Measurements from ENCODE around the gene P2RY4. TPM values are rescaled to one million over a fixed set of nuclear protein-coding genes. Genes with fewer than 3 reads are reported as not detected.
"Not testable (repeated sequence)": the region's sequence is repeated elsewhere in the genome, so short reads cannot be mapped to it uniquely, and the experiment has no call there.

P2RY4 gene
- total RNA-seq: 0.74 TPM
- polyA plus RNA-seq: 0.06 TPM

DNA sequence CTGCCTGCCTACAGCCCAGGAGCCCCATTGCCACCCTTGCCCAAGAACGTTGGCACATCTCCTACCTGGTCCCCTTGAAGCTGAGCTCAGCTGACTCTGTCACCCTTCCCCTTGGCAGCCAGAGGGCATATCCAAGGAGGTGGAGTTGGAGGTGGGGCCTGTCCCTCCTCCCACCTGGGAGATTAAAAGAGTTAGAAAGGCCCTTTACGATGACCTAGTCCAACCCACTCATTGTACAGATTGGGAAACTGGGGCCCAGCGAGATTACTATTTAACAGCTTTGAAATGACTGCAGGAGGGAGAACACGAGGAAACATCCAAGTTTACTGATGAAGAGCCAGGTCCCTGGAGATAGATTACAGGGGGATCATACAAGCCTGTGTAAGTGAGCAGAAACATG lies at the start of gene P2RY4:
Gene P2RY4, minus strand, starts transcription at position 101 of the 400 bp plus-strand sequence. CDS start 580 bp downstream, outside the sequence.
- DNase-seq (ENCODE audit: extremely low spot score): no peak
- no peaks in the 10 kb centered on the region for H3K4me1 ChIP-seq (ENCODE audit: insufficient read depth)
- whole genome bisulfite sequencing: 68% methylated on average over 4 of the region's 4 CpGs
- H3K4me3 ChIP-seq (ENCODE audit: low read depth, low read length): no peak within 1 kb of the TSS
- H3K27ac ChIP-seq (ENCODE audit: low read depth): no peak within 1 kb of the TSS
- peaks cover 2% of the 10 kb centered on the region for H3K36me3 ChIP-seq (ENCODE audit: insufficient read depth)

GRCh38 chrX:70301716-70302115 lies 41.7 kb upstream of the P2RY4 start:
- H3K36me3 ChIP-seq (ENCODE audit: insufficient read depth): no peaks in the 10 kb centered on the region
- H3K4me3 ChIP-seq (ENCODE audit: low read depth, low read length): no peak overlapping the region
- no peak overlapping the region for H3K27ac ChIP-seq (ENCODE audit: low read depth)
- no peak for DNase-seq (ENCODE audit: extremely low spot score)
- H3K4me1 ChIP-seq (ENCODE audit: insufficient read depth): no peaks in the 10 kb centered on the region
- WGBS: 45% methylated on average over 3 of the region's 3 CpGs

GRCh38 chrX:70293621-70294020 lies 33.6 kb upstream of the P2RY4 start:
- H3K36me3 ChIP-seq (ENCODE audit: insufficient read depth): no peaks in the 10 kb centered on the region
- no peak for DNase-seq (ENCODE audit: extremely low spot score)
- no peak overlapping the region for H3K27ac ChIP-seq (ENCODE audit: low read depth)
- WGBS: 95% methylated on average over 5 of the region's 5 CpGs
- no peaks in the 10 kb centered on the region for H3K4me1 ChIP-seq (ENCODE audit: insufficient read depth)
- no peak overlapping the region for H3K4me3 ChIP-seq (ENCODE audit: low read depth, low read length)

- Histone ChIP-seq H3K27ac (ENCODE audit: low read depth) (no peak overlapping the region), H3K4me3 (ENCODE audit: low read depth, low read length) (no peak overlapping the region), H3K4me1 (ENCODE audit: insufficient read depth) (no peaks in the 10 kb centered on the region), H3K36me3 (ENCODE audit: insufficient read depth) (no peaks in the 10 kb centered on the region)
- WGBS: 0% methylated on average over 1 of the region's 1 CpG
- no peak for DNase-seq (ENCODE audit: extremely low spot score)
Measured at GRCh38 chrX:70292788-70293187, 32.8 kb upstream of the P2RY4 start.

DNA sequence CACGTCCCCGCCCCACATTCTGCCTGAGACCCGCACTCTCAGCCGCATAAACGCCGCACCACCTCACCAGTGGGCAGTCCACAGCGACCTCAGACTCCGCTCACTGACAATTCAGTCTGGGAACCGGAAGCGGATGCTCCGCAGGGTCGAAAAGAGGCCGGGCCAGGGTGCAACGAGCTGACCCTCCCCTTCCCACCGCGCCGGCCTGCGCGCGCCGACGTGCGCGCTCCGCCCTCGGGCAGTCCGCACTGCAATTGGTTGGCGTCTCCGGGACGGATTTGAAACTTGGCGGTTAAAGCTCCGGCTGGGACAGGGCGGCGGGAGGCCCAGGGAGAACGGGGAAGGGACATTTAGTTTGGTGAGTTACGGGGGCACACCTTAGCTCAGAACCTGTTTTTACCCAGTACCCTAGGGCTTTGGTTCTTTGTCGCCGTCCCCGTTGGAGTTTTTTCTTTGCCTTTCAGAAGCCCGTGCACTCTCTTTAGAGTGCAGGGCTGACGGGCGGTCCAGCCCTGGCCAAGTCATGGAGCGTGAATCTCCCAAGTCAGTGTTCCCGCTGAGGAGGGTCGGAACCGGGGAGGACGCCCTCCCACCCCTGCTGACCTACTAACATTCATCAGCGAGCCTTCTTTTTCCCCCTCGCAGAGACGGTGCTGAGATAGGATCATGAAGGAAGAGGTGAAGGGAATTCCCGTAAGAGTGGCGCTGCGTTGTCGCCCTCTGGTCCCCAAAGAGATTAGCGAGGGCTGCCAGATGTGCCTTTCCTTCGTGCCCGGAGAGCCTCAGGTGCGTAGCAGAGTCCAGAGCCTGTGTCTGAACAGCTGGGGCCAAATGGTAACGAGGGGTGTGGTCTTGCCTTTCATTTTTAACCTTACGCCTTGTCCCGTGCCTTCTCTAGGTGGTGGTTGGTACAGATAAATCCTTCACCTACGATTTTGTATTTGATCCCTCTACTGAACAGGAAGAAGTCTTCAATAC lies 30.1 kb upstream of the P2RY4 start, which contains the start of the genes KIF4A and PDZD11:
Gene KIF4A, plus strand, starts transcription at position 312 of the 978 bp plus-strand sequence. Its CDS starts 355 bp downstream, at position 667.
Gene PDZD11, minus strand, starts transcription at position 135 of the 978 bp plus-strand sequence. CDS start 586 bp downstream, outside the sequence.
- WGBS: under 1% methylated on average over 62 of the region's 62 CpGs
- H3K4me1 ChIP-seq (ENCODE audit: insufficient read depth): no peaks in the 10 kb centered on the region
- H3K4me3 ChIP-seq (ENCODE audit: low read depth, low read length): peak within 1 kb of the TSS; percentile 41
- H3K36me3 ChIP-seq (ENCODE audit: insufficient read depth): peaks cover 5% of the 10 kb centered on the region
- DNase-seq (ENCODE audit: extremely low spot score): peak; percentile 54
- H3K27ac ChIP-seq (ENCODE audit: low read depth): peak within 1 kb of the TSS; percentile 67

- Histone ChIP-seq H3K4me1 (ENCODE audit: insufficient read depth) (no peaks in the 10 kb centered on the region), H3K27ac (ENCODE audit: low read depth) (peak overlapping the region; percentile 67), H3K4me3 (ENCODE audit: low read depth, low read length) (peak overlapping the region; percentile 41), H3K36me3 (ENCODE audit: insufficient read depth) (peaks cover 5% of the 10 kb centered on the region)
- WGBS: 27% methylated on average over 11 of the region's 11 CpGs
- DNase-seq (ENCODE audit: extremely low spot score): no peak
Measured at GRCh38 chrX:70289168-70289792, 29.3 kb upstream of the P2RY4 start.

DNA sequence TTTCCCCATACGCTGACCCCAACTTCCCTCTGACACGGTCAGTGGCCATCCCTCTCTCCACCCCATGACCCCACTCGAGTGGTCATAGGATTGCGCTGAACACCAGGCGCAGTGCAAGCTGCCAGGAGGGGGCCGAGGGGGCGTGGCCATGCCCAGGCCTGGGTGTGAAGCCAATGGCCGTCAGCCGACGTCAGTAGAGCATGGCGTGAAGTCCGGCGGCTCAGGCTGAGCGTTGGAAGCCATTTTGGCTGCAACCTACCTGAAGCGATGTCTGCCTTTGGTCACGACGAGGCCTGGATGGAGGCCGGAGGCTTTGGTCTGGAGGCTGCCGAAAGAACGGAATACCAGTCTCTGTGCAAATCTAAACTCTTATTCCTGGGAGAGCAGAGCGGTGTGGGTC lies 21.9 kb upstream of the P2RY4 start, which contains the start of gene RAB41:
Gene RAB41, plus strand, starts transcription at position 222 of the 400 bp plus-strand sequence. Its CDS starts 46 bp downstream, at position 268.
- H3K4me3 ChIP-seq (ENCODE audit: low read depth, low read length): no peak within 1 kb of the TSS
- DNase-seq (ENCODE audit: extremely low spot score): no peak
- 96% methylated on average over 21 of the region's 21 CpGs for WGBS

GRCh38 chrX:70280573-70280972 lies 20.6 kb upstream of the P2RY4 start:
- 88% methylated on average over 3 of the region's 3 CpGs for WGBS
- H3K27ac ChIP-seq (ENCODE audit: low read depth): no peak overlapping the region
- H3K4me3 ChIP-seq (ENCODE audit: low read depth, low read length): no peak overlapping the region
- H3K36me3 ChIP-seq (ENCODE audit: insufficient read depth): peaks cover 2% of the 10 kb centered on the region
- no peak for DNase-seq (ENCODE audit: extremely low spot score)
- H3K4me1 ChIP-seq (ENCODE audit: insufficient read depth): no peaks in the 10 kb centered on the region

More for the DNA sequence above, 21.9 kb upstream of the P2RY4 start, which contains the start of gene RAB41:
- Histone ChIP-seq H3K4me1 (ENCODE audit: insufficient read depth) (no peaks in the 10 kb centered on the region), H3K36me3 (ENCODE audit: insufficient read depth) (peaks cover 5% of the 10 kb centered on the region), H3K27ac (ENCODE audit: low read depth) (no peak within 1 kb of the TSS)

GRCh38 chrX:70279081-70279480 lies 19.1 kb upstream of the P2RY4 start:
- 89% methylated on average over 3 of the region's 3 CpGs for WGBS
- Histone ChIP-seq H3K27ac (ENCODE audit: low read depth) (no peak overlapping the region), H3K4me3 (ENCODE audit: low read depth, low read length) (no peak overlapping the region), H3K4me1 (ENCODE audit: insufficient read depth) (no peaks in the 10 kb centered on the region), H3K36me3 (ENCODE audit: insufficient read depth) (no peaks in the 10 kb centered on the region)
- DNase-seq (ENCODE audit: extremely low spot score): no peak

DNA sequence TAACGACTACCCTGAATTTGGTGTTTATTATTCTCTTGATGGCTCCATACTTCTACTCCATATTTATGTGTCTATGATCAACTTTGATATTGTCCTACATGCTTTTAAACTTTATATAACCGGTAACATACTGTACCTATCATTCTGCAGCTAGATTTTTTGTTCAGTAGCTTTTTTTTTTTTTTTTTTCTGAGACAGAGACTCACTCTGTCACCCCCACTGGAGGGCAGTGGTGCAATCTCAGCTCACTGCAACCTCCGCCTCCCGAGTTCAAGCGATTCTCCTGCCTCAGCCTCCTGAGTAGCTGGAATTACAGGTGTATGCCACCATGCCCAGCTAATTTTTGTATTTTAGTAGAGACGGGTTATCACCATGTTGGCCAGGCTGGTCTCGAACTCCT lies 14.0 kb upstream of the P2RY4 start:
- not testable (repeated sequence) for DNase-seq (ENCODE audit: extremely low spot score); H3K27ac ChIP-seq (ENCODE audit: low read depth); H3K4me3 ChIP-seq (ENCODE audit: low read depth, low read length); H3K4me1 ChIP-seq (ENCODE audit: insufficient read depth); H3K36me3 ChIP-seq (ENCODE audit: insufficient read depth)
- 82% methylated on average over 7 of the region's 7 CpGs for WGBS

DNA sequence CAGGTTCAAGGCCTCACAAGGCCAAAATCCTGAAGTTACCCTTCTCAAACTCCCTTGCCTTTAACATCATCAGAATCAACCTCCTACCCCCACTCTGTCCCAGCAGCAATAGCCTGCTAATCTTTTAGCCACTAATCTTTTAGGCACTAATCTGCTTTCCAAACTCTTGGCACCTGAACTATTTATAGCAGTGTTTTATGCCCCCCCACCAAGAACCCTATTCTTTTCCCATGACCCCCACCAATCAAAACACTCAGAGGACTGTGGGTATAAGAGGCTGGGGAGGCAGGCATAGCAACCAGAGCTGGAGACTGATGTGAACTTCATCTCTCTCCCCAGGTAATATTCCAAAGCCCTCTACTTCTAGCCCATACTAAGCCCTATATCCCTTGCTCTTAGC lies 8.0 kb upstream of the P2RY4 start, which contains the start of gene ARR3:
Gene ARR3, plus strand, starts transcription at position 301 of the 400 bp plus-strand sequence. CDS start 1,052 bp downstream, outside the sequence.
- H3K27ac ChIP-seq (ENCODE audit: low read depth): no peak within 1 kb of the TSS
- no peak for DNase-seq (ENCODE audit: extremely low spot score)
- no peak within 1 kb of the TSS for H3K4me3 ChIP-seq (ENCODE audit: low read depth, low read length)
- no peaks in the 10 kb centered on the region for H3K36me3 ChIP-seq (ENCODE audit: insufficient read depth)
- H3K4me1 ChIP-seq (ENCODE audit: insufficient read depth): no peaks in the 10 kb centered on the region

DNA sequence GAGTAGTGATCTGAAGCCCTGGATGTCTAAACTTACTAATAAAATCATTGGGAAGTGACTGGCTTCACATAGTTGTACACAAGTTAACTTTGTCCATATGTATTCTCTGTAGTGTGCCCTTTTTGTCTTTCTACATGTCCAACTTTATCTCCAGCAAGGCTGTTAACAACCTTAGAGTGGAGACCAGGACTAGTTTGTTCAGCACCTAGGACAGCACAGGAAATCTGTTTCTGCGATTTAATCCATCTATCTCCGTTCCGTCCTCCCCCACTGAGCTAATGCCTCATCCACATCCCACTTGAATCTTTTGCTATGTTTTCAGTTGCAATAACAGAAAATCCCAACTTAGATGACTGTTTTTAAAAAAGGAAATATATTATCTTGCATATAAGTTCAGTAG lies 4.8 kb upstream of the P2RY4 start:
- H3K27ac ChIP-seq (ENCODE audit: low read depth): no peak overlapping the region
- no peak overlapping the region for H3K4me3 ChIP-seq (ENCODE audit: low read depth, low read length)
- DNase-seq (ENCODE audit: extremely low spot score): no peak
- no peaks in the 10 kb centered on the region for H3K4me1 ChIP-seq (ENCODE audit: insufficient read depth)
- no peaks in the 10 kb centered on the region for H3K36me3 ChIP-seq (ENCODE audit: insufficient read depth)
- WGBS: 25% methylated on average over 3 of the region's 3 CpGs

DNA sequence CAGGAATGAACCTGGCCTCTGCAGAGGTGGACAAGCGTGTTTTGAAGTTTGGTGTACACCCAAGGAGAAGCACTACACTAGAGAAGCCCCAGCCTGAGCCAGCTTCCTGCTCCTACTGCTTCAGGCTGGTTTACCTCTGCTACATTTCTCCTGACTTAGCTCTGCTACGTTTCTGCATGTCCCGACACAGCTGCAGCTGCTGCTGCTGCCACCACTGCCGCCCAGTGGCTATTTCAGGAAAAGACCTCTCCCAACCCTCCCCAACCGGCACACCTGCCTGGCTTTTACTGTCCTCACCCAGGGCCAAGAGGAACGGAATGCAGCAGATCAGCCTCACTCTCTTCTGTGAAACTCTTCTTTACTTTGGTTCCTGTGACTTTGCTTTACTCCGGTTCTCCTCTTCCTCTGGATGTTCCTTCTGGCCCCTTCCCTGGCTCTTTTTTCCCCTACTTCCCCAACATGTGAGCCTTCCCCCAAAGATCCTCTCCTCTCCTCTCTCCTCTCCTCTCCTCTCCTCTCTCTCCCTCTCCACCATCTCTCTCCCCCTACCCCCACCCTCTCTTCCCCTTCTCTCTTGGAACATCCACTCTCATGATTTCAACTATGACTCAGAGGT lies 3.1 kb upstream of the P2RY4 start:
- Histone ChIP-seq H3K27ac (ENCODE audit: low read depth) (no peak overlapping the region), H3K4me3 (ENCODE audit: low read depth, low read length) (no peak overlapping the region), H3K36me3 (ENCODE audit: insufficient read depth) (peaks cover 2% of the 10 kb centered on the region), H3K4me1 (ENCODE audit: insufficient read depth) (no peaks in the 10 kb centered on the region)
- DNase-seq (ENCODE audit: extremely low spot score): no peak
- WGBS: 19% methylated on average over 7 of the region's 7 CpGs

Data from urinary bladder (tissue), 4 donors.